GM21825 (cell line): Measurements from ENCODE around the gene TNFRSF14.
"Not testable (repeated sequence)": the region's sequence is repeated elsewhere in the genome, so short reads cannot be mapped to it uniquely, and the experiment has no call there.

Experiments used
- ATAC-seq: cut with Tn5 transposase; IDR thresholded peaks from one replicate; pipeline ENCODE4 v1.9.1; 2021; ENCODE audit warnings: mild to moderate bottlenecking, moderate library complexity; ENCODE audit not compliant: unreplicated experiment

The TNFRSF14 gene

DNA sequence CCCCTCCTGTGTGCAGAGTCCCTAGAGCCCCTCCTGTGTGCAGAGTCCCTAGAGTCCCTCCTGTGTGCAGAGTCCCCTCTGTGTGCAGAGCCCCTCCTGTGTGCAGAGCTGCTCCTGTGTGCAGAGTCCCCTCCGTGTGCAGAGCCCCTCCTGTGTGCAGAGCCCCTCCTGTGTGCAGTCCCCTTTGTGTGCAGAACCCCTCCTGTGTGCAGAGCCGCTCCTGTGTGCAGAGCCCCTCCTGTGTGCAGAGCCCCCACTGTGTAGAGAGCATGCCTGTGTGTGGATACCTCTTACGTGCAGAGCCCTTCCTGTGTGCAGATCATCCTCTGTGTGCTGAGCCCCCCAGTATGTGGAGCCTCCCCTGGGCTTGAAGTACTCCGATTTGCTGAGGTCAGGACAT is 17.8 kb upstream of the TNFRSF14 start:
- no peak for ATAC-seq

DNA sequence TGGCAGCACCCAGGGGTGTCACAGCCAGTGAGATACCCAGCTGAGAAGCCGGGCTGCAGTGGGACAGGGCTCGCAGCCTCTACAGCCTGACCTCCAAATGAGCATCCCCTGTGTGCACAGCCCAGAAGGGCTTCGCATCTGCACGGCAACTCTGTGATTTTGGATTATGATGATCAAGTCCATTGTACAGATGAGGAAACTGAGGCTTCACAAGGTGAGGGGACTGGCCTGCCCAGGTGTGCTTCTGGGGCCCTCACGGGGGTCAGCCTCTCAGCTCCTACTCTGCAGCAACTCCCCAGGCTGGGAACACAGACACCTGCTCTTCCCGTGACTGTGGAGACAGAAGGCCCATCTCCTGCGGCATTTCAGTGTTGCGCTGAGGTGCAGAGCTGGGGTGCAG is 17.3 kb upstream of the TNFRSF14 start:
- ATAC-seq: no peak

DNA sequence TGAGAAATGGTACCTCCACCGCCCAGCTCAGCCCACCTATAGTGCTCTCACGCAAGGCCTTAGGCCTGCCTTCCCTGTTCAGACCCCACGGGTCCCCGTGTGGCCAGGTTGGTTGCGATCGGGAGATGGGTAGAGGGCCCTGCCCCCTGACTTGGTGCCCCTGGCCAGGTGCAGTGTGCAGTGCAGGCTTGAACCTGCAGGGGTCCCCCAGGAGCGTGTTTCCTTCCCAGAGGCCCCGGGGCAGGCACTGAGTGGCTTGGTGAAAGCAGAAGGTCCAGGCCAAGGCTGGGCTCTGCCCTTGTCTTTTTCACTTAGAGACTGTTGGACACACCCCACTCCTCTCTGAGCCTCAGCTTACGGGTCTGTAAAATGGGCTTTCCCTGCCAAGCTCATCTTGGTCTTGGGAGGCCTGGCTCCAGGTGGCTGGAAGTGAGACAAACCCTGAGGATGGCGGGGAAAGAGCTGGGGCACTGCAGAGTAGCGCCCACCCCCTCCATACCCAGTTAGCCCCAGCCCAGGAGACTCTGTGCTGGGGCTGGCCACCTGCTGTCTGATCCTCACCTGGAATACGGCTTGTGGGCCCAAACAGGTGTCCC is 16.8 kb upstream of the TNFRSF14 start:
- ATAC-seq: no peak

DNA sequence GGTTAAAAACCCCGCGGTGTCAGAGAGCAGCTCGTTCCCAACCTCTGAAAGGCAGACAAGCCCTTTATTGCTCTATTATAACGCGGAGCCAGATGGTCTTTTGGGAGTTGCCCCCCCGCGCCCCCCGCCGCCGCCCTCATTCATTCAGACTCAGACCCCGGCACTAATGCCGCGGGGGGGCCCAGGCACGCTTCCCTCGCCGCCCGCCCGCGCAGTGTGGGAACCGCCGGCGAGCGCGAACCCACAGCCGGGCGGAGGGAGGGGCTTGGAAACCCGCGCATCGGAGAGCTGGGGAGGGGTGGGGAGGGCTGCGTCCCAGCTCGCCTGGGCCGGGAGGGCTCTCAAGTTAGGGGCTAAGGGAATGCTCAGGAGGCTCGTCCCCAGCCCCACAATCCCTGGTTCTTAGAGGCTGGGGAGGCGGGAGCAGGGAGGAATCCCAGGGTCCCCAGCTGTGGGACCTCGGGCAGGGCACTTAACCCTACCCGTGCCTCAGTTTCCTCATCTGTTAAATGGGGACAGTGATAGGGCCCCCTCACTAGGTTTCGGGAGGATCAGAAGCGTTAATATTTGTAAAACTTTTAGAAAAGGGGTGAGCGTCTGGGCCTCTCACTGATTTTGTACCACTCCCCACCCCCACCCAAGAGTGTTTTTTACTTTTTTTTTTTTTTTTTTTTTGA is 15.2 kb upstream of the TNFRSF14 start:
- no peak for ATAC-seq

DNA sequence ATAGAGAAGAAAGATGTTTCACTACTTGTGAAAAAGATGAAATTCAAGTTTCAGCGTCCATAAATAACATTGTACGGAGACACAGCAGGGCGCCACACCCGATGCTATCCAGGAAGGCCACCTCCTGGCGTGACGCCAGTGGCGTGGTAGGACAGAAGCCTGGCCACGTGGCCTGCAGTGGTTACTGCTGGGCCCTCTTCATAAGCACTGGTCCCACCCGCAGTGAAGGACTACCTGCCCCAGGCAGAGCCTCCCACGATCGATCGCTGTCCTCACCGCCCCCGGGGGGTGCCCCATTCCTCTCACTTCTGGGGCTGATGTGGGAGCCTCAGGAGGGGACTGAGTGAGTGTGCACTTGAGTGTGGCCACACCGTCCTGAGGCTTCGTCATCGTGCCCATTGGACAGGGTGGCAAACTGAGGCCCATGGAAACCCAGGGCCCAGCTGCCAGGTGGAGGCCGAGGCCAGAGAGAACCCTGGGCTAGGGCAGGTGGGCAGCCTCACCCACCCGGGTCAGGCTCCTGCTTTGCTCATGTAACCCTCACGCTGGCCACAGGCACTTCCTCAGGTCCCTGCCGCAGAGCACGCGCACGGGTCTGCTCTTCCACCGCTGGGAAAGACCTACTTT is 14.4 kb upstream of the TNFRSF14 start:
- no peak for ATAC-seq

DNA sequence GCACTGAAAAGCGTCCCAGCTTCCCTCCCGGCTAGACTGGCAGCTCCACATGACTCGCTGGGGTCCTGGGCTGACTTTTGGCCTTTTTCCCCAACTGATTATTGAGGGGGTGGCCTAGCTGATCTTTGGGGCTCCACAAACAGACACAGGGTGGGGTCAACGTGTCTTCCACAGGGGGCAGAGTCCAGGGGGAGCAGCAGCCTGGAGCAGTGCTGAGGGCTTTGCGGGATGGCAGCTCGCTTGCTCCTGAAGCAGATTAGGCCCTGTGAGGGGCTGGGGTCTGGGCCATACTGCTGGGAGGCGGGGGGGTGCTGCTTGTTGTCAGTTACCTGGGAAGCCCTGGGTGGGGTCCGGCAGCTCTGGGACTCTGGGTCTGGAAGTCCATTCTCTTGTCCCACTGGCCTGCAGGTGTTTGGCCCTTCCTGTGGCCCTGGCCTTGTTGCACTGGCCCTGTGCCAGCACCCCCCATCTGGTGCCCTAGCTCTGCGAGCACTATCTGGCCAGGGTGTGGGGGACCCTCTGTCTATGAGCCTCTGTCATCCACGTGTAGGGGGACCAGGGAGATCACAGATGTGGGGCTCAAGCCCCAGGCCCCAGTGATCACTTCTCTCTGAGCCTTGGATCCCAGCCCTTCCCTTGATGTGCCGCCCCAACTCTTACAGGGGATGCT is 13.8 kb upstream of the TNFRSF14 start:
- no peak for ATAC-seq

DNA sequence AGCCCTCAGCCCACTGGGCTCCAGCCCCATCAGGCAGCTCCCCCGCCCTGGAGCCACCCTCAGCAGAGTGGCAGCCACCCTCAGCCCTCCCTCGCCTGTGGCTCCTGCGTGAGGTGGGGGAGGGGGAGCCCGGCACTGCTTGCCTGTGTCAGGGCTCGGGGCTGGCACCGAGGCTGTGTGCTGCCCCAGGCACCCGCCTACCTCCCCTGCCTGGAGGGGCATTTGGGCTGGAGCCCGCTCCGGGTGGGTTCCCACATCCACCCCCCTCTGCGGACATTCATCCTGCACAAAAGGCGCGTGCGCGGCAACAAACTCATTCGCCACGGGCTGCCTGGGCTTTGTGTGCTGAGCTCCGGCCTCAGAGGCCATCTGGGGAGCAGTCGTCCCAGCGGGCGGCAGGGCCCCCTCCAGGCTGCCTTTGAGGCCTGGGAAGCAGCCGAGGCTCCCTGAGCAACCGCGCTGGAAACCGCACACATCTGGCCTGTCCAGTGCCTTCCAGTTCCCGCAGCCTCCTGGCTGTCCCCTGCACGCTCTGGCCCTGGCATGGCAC is 12.6 kb upstream of the TNFRSF14 start:
- ATAC-seq: no peak

DNA sequence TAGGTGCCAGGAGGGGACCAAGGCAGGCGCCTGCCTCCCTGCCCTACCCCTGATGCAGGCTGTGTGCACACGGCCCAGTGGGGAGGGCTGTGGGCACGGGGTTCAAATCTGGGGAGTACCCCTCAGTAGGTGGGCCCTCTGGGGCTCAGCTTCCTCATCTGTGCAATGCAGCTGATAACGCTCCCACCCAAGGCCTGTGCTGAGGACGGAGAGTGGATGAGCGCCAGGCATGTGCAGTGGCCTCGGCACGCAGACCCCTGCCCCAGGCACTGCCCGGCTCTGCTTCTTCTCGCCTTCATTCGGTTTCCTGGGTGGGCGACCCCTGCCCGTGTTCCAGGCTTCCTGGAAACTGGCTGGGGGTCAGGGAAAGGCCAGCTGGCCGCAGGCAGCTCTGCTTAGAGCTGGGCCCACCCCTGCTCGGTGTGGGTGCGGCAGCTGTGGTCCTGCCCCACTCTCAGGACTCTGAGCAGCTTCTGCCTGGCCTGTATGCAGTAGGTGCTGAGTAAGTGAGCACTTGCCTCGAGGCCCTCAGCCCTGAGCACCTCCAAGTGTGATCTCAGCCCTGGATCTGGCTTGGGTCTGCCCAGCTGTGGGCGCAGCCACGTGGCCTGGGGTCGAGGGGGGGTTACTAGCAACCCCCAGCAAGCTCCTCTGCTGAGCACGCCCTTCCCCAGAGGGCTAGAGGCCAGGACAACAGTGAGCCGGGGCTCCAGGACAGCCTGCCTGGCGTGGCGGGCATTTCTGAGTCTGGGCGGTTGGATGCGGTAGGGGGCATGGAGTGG is 11.9 kb upstream of the TNFRSF14 start:
- ATAC-seq: no peak

DNA sequence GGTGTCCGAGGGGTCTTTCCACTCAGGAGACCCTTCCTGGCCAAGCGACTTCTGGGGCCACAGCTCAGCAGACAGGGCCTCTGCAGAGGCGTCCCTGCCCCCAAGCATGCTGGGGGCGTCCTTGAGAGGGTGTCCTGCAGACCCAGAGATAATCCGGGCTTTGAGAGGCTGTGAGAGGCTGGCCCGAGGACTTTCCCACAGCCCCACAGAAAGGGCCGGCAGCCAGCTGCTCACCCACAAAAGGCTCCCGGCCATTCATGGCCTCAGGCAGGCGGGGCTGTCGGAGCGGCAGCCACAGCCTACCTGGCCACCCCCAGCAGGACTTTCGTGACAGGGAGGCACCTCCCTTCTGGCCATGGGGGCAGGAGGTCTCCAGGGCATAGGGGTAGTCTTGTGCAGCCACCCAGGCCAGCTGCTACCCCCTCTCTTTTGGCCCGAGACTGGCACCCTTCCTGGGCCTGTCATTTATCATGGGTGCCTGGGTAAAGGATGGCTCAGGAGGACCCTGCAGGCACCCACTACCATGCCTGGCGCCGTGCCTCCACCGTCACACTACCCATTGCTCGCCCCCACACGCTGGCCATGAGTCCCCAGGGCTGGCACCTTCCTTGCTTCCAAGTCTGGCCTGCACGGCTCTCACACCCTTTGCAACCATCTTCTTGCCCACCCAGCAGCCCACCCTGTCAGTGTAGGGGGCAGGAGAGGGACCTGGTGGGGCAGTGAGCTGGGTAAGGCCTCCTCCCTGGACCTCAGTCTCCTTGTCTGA is 11.1 kb upstream of the TNFRSF14 start:
- ATAC-seq: no peak

DNA sequence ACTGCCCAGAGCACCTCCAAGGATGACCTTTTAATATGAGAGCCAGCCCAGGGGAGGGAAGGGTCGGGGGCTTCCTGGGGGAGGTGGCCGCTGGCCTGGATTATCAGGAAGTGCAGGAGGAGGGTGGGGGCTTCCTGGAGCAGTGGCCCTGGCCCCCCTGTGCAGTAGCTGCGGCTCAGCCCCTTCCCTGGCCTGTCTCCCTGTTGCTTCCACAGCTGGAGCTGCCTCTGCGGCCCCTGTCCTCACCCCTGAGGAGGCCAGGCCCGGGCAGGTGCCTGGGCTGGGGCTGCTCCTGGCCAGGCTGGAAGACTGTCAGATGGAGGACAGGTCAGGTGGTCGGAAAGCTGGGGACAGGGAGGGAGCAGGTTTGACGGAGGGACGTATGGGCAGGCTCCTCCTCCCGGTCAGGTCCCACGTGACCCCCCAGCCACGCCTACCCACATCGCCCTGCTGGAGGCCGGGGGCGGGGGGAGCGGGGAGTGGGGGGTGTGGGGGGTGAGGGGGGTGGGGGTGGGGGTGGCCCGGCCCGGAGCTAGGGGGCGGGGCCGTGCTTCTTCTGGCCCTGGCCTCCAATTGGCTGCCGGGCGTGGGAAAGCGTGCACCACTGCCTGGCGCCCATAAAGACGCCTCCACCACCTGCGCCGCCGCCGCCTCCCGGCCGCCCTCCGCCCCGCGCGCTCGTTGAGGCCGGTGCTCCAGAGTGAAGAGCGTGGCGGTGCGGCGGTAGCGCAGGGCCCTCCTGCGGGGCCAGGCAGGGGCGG is 10.2 kb upstream of the TNFRSF14 start:
- ATAC-seq: peak; percentile 30

DNA sequence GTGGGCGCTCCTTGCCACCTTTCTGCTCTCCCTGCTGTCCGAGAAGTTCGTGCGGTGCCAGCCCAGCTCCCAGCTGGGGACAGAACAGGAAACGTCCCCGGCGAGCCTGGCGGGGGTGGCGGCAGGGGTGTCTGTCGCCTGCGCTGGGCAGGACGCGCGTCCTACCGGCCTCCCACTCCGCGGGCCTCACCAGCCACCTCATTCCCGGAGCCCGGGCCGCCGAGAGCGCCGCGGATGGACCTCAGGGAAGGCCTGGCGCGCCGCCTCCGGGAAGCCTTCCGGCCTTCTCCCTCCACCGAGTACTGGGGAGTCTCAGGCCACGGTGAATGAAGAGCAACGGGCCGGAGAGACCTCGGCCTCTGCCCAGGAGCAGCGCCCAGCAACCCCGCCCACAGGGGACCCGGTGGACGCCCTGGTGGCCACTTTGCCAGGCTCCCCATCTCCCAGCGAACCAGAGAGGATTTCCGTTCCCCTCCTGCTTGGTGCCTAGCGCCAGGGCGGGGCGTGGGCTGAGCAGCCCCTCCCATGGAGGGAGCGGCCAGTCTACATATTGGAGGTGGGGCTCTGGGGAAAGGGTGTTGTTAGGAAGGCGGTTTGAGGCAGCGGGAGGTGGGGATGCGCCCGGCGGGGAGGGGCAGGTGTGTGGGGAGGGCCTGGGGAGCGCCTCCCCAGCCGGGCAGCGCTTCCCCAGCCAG is 9.5 kb upstream of the TNFRSF14 start:
- peak; percentile 23 for ATAC-seq

DNA sequence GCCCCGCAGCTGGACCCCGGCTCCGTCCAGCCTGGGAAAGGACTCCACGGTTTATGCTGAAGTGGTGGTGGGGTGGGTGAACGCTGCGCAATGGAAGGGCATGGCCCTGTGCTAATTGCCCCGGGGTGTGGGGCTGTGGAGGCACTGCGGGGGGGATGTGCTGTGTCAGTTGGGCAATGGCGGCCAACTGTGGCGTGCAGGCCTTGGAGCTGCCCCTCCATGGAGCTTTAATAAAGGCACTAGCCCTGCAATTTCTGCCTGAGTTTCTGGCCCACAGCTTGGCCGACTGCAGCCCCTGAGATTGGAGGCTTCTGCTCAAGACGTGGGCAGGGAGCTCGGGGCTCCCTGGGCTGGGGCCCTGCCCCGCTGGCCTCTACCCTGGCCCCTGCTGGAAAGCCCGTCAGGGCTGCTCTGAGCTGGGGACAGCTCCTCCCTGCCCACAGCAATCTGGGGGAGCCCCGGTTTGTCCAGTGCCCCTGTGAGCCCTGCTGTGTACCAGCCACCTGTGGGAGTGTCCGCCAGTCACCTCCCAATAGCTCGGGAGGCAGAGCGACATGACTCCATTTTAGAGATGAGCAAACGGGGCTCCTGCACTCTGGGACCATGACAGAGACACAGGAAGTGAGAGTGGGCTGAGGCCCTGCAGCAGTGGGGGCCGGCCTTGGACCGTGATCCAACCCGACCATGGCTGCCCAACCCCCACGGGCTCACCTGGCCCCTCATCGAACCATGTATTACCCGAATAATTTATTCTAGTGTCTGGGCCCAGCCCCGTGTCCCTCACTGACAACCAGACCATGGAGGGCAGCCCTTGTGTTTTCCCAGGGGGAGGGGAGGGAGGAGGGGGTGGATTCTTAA is 8.7 kb upstream of the TNFRSF14 start:
- peak; percentile 7 for ATAC-seq

DNA sequence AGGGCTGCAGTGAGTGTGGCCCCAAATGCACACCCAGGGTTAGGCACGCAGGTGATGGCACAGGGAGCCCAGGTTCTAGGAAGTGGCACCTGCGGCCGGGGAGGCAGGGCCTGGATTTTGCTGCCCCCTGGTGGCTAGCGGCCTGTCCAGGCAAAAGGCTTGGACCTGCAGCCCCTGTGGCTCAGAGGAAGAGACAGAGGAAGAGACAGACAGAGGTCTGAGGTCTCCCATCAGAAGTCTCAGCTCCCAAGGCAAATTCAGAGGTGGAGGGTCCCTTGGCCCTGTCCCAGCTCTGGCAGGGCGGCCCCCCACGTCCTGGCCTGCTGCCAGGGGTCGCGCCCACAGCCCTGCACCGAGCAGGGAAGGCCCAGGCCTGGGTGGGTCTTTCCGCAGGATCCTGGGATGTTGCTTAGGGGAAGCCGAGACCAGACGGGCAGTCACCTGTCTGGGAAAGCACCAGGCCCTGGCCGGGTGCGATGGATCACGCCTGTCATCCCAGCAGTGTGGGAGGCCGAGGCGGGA is 8.0 kb upstream of the TNFRSF14 start:
- peak; percentile 20 for ATAC-seq

DNA sequence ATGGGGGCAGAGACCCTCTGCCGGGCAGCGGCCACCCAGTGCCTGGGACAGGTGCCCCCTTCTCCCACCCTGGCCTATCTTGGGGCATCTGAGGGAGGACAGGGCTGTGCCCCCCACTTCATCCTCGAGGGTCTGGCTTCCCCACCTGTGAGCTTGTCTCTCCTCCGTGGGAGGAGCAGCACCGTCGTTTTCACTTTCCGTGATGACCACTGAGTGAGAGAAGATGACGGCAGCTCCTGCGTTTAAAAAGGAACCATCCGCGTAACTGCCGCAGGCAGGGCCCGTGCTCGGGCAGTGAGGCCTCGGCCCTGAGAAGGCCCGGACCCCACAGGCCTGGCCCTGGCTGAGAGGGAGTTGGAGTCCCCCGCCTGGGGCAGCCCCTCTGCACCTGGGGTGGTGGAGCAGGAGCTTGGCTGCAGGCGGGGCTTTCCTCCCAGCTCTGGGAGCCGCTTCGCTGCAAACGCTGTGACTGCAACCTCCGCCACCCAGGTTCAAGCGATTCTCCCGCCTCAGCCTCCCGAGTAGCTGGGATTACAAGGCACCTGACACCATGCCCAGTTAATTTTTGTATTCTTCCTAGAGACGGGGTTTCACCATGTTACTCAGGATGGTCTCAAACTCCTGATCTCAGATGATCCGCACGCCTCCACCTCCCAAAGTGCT is 6.7 kb upstream of the TNFRSF14 start:
- not testable (repeated sequence) for ATAC-seq

DNA sequence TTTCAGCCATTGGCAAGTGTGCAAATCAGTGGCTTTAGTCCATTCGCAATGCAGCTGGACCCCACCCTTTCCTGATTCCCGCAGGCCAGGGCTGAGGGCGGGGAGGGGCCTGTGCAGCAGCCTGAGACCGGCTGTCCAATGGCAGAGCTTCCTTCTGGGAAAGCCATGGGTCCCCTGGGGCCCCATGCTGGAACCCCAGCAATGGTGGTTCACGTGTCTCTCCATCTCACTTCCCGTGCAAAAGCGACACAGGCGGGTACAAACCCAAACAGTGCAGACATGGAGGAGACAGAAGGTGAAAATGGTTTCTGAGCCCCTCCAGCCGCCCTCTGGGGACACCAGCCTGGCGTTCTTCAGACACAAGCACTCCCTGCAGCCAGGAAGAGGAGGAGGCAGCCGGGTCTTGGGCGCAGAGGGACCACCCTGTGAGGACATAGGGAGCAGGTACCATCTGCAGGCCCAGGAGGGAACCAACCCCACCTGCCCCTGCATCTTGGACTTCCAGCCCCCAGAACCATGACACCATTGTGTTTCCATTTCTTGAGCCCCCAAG is 5.8 kb upstream of the TNFRSF14 start:
- not testable (repeated sequence) for ATAC-seq

DNA sequence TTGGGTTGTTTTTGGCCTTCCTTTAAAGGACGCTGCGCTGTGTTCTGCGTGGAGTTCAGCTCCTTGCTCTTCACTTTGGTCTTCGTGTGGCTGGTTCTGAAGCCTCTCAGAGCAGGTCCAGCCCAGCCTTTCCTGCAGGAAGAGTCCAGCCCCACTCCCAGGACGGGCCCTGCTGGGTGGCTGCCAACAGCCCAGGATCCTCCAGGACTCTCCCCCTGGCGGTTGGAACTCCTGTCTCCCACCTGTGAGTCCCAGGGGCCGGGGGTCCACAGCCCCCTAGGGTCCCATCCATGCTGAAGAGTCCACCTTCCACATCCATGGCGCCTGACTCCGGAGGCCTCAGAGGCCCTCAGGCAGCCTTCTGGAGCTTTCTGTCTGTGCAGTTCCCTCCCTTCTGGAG is 4.6 kb upstream of the TNFRSF14 start:
- ATAC-seq: not testable (repeated sequence)

DNA sequence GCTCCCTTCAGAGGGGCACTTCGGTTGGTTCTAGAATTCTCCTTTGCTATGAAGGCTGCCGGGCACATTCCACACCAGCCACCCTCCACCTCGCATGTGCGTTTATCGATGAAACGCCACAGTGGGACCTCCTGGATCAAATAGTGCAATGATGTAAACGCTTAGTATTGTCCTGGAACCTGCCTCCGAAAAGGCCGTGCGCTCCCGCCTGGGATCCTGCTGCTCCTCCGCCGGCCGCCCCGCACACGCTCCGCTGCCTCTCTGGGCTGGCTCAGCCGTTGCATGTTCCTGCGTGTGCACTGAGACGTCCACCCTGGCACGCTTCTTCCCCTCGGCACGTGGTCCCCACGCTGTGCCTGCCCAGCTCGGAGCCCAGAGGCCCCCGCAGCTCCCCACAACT is 4.0 kb upstream of the TNFRSF14 start:
- ATAC-seq: no peak
